Mucosa of gallbladder (tissue), 1 donor: ENCODE data around the gene FAM50B. TPM values are rescaled to one million over a fixed set of nuclear protein-coding genes. Genes with fewer than 3 reads are reported as not detected.

Source experiments
- DNase-seq: peaks from one replicate; pipeline ENCODE4 v3.0.0-alpha.2; 2020; ENCODE audit warnings: low spot score
- total RNA-seq: library from RNA; stranded (reverse); gene quantifications from one replicate; pipeline ENCODE4 v1.2.1, GENCODE V29; 2021
- donor health status: DM: no; HTN: no; CAD: no.

FAM50B gene, protein sequence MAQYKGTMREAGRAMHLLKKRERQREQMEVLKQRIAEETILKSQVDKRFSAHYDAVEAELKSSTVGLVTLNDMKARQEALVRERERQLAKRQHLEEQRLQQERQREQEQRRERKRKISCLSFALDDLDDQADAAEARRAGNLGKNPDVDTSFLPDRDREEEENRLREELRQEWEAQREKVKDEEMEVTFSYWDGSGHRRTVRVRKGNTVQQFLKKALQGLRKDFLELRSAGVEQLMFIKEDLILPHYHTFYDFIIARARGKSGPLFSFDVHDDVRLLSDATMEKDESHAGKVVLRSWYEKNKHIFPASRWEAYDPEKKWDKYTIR
- 24.8 TPM for total RNA-seq

GRCh38 chr6:3848925-3849605, at the start of gene FAM50B:
TSS of gene FAM50B (plus strand) at chr6:3849373. CDS start at chr6:3849812, 439 bp downstream.
- peak; percentile 95 for DNase-seq

DNA sequence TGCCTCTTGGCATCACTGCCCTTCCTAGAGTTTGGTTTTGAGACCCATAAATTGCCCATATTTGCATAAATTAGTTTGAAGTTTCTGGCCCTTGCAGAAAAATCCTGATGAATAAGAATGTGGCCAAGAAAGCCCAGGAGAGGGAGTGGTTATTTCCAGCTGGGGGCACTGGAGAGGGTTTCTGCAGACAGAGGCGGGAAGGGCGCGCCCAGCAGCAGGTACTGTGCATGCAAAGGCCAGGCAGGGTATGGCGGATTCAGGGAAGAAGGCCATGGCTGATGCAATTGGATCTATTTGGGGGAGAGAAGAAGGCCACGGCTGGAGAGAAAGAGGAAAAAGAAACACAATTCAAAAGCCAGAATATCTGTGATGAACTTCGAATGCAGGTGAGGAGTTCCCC, 49.5 kb upstream of the FAM50B start:
- DNase-seq = no peak

GRCh38 chr6:3800850-3801591, 48.2 kb upstream of the FAM50B start:
- no peak for DNase-seq

DNA sequence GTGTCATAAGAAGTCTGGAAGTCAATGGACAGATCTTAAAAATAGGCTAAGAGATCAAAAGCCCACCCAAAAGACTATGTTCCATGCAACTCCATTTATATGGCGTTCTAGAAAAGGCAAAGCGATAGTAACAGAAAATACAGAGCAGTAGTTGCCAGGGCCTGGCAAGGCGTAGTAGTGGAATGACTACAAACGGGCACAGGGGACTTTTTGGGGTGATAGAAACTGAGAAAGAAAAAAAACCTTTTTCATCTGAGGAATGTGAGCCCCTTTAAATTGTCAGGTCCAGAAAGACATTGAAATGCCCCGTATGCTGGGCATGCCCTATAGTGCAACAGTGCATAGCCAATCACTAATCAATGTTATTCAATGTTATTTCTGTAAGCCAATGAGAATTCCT, 47.2 kb upstream of the FAM50B start:
- no peak for DNase-seq

- peak; percentile 45 for DNase-seq
Measured at GRCh38 chr6:3803627-3804468, 45.3 kb upstream of the FAM50B start.

GRCh38 chr6:3804964-3805363, 44.2 kb upstream of the FAM50B start:
- DNase-seq = no peak

- DNase-seq = no peak
Measured at GRCh38 chr6:3805448-3806123, 43.6 kb upstream of the FAM50B start.

DNA sequence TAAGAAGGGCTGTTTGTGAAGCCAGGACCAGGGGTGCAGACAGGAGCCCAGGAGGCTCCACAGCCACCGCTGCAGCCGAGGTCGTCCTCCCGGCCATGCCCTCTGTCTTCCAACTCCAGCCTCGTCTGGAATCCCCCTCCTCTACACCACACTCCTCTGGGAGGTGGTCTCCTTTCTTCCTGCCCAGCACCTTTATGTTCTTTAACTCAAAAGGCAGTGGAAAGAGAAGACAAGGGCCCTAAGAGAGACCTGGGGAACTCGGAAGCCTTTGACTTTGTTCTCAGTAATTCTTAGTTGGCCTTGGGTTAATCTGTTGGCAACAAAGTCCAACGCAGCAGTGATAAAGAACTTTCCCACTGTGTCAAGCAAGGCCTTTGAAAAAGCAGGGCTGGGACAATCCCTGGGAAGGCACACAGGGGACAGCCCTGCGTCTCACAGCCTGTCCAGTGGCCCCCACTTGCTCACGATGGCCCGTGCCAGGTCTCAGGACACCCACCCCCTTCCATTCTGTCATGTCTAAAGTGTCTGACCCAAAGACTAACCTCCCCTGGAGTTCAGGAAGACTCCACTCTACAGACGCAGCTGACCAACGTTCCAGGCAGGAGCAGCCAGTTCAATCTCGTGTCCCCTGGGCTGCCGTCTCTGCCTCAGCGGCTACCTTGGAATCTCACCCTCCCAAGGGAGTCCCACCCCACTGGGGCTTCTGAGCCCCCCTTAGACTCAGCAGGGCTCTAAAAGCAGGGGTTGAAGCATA, 42.8 kb upstream of the FAM50B start:
- no peak for DNase-seq

DNA sequence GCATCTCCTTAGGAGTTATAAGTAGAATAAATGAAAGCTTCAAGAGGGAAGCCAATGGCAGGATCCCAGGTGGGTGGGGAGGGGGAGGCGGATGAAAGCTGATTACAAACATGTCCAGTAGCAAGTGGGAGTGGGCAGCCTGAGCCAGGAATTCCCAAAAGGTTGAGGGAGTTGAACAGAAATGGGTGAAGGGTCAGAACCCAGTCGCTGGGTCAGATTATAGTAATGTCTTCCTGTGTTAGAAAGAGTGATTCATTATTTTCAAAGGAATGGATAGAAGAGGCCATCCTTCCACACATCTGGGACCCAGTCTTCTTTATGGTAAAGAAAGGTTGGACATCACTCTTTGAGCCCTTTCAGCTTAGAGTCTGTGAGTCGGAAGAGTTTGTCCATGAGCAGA, 41.0 kb upstream of the FAM50B start:
- DNase-seq = no peak

DNA sequence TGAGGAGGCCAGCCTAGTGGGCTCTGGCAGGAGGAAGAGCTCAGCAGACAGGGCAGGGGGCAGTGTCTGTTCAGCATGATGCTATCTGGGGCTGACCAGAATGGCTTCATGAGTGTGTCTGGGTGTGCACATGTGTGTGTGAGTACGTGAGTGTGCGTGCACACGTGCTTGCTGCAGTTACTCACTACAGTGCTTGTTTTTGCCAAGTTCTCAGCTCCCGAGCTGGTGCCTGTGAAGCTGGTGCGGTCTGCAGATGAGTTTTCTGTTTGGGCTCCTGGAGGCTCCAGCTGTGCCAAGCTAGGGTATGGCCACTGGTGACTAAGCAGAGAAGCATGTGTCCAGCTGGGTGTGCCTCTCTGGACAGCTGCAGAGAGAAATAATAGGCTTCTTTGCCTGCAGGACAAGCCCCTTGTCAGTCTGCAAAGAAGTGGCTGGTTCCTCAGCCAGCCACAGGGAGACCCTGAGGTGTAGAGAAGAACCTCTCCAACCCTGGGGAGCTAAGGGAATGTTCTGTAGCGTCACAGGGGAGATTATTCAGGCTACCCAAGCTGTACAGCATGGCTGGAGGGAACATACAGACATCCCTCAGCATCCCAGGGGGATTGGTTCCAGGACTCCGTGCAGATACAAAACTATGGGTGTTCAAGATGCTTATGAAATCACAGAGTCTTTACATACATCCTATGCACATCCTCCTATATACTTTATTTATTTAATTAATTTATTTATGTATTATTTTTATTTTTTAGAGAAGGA, 40.2 kb upstream of the FAM50B start:
- peak; percentile 77 for DNase-seq

GRCh38 chr6:3809515-3809891, 39.7 kb upstream of the FAM50B start:
- no peak for DNase-seq

DNA sequence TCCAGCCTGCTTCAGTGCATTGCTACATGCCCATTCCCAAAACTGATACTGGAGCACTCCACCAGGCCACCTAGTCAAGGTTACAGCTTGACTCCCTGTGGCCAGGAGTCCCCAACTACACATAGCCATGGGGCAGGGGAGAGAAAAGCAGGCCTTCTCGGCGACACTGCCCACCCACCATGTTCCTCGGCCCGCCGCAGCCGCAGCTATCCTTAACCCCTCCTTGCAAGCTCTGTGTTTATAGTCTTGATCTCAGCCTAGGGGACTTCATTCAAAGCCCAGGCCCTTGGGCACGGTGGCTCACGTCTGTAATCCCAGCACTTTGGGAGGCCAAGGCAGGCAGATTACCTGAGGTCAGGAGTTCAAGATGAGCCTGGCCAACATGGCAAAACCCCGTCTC, 39.2 kb upstream of the FAM50B start:
- no peak for DNase-seq

DNA sequence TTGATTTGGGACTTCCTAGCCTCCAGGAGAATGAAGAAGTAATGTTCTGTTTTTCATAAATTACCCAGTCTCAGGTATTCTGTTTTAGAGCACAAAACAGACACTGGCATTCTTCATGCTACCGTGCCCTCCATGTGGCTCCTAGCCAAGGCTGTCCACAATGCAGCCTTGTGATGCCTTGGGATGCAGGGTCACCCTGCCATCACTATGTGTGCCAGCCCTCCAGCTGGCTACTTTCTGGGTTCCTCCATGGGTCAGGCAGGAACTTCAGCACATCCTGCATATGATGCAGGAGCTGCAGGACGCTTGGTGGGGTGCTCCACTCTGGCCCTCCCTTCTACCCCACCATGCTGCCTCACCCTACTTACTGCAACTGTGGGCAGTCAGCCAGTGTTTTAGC, 38.0 kb upstream of the FAM50B start:
- no peak for DNase-seq

- no peak for DNase-seq
Measured at GRCh38 chr6:3812596-3812995, 36.6 kb upstream of the FAM50B start.

- DNase-seq = peak; percentile 44
Measured at GRCh38 chr6:3813150-3813780, 35.9 kb upstream of the FAM50B start.

DNA sequence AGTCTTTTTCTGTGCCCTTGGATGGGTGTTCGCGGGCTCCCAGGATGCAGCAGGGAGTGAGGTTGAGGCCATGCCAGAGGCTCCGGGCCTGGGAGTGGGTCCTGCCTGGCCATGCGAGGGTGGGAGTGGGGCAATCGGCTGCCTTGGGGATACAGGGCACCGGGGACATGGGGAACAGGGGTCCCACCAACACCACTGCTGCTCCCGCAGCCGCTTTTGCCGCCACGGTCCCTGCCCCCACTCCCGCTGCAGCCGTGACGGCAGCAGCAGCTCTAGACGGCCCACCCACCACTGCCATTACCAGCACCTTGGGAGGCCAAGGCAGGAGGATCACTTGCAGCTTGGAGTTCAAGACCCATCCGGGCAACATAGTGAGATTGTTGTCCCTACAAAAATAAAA, 35.3 kb upstream of the FAM50B start:
- DNase-seq = no peak

- no peak for DNase-seq
Measured at GRCh38 chr6:3814539-3814938, 34.6 kb upstream of the FAM50B start.

DNA sequence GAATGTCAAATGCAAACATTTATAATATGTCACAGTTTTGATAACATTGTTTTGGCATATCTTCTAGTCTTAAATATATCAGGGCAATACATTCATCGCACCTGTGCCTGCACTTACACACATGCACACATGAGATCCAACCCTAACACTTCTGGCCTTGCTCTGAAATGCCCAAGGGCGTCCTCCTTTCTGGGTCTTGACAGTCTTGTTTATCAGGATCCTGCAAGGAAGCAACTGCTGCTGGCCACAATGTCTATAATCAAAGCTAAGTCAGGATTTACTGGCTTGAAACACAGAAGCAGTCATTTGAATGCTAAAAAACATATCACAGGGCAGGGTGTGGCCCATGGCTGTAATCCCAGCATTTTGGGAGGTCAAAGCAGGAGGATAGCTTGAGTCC, 32.9 kb upstream of the FAM50B start:
- no peak for DNase-seq
